GM12878 (cell line): ENCODE data around the gene TRMU. TPM values are rescaled to one million over a fixed set of nuclear protein-coding genes. Genes with fewer than 3 reads are reported as not detected.

Experiments
- BCL11A ChIP-seq: IDR thresholded peaks from 2 replicates; pipeline ENCODE4 v1.6.1; 2011; ENCODE audit warnings: low read depth, low read length
- BRCA1 ChIP-seq: IDR thresholded peaks from 2 replicates; pipeline ENCODE4 v1.6.1; 2011; ENCODE audit warnings: low read depth, low read length, improper control_type of control experiment
- CBFB ChIP-seq: IDR thresholded peaks from 2 replicates; pipeline ENCODE4 v1.6.1; 2016; ENCODE audit warnings: antibody characterized with exemption, low read depth
- CBX5 ChIP-seq: sonication (generic); IDR thresholded peaks from 2 replicates; pipeline ENCODE4 v1.6.1; 2016; ENCODE audit warnings: low read depth, moderate library complexity, mild to moderate bottlenecking, inconsistent platforms
- CTCF ChIP-seq, 3 experiments: IDR thresholded peaks in 2 of 3; conservative IDR thresholded peaks in 1 of 3; 2 replicates each; pipeline ENCODE4 v1.5.1; 2011; ENCODE audit warnings: low read depth in 3 of 3, low read length in 3 of 3, mild to moderate bottlenecking in 3 of 3, control low read depth in 2 of 3, moderate library complexity in 2 of 3, inconsistent platforms in 1 of 3, mixed read lengths in 1 of 3; ENCODE audit not compliant: control insufficient read depth in 2 of 3, insufficient read depth in 1 of 3; ENCODE audit errors: extremely low read depth in 1 of 3
- E4F1 ChIP-seq: fragments of 450-650 bp; IDR thresholded peaks from 2 replicates; pipeline ENCODE4 v1.6.1; 2018; ENCODE audit warnings: borderline replicate concordance, mild to moderate bottlenecking; ENCODE audit not compliant: partially characterized antibody
- FOXK2 ChIP-seq: fragments of 450-650 bp; IDR thresholded peaks from 2 replicates; pipeline ENCODE4 v1.6.1; 2017; ENCODE audit warnings: mild to moderate bottlenecking, moderate library complexity
- GATAD2B ChIP-seq: fragments of 450-650 bp; conservative IDR thresholded peaks from 2 replicates; pipeline ENCODE4 v1.6.1; 2017; ENCODE audit warnings: low read depth, mild to moderate bottlenecking, moderate library complexity
- HDAC6 ChIP-seq: fragments of 200-600 bp; sonication (generic); IDR thresholded peaks from one replicate; pipeline ENCODE4 v1.8.0; 2017; ENCODE audit warnings: antibody characterized with exemption; ENCODE audit not compliant: unreplicated experiment
- IRF3 ChIP-seq: fragments of 450-650 bp; IDR thresholded peaks from 2 replicates; pipeline ENCODE4 v1.6.1; 2014; ENCODE audit warnings: mild to moderate bottlenecking
- JUNB ChIP-seq: IDR thresholded peaks from 2 replicates; pipeline ENCODE4 v1.6.1; 2016; ENCODE audit warnings: antibody characterized with exemption, mild to moderate bottlenecking
- MAX ChIP-seq: IDR thresholded peaks from 2 replicates; pipeline ENCODE4 v1.6.1; 2012; ENCODE audit warnings: low read depth, low read length, improper control_type of control experiment
- NFIC ChIP-seq: IDR thresholded peaks from 2 replicates; pipeline ENCODE4 v1.6.1; 2012; ENCODE audit warnings: low read depth, mild to moderate bottlenecking, inconsistent platforms, low read length, moderate library complexity
- NRF1 ChIP-seq: conservative IDR thresholded peaks from 2 replicates; pipeline ENCODE4 v1.6.1; 2011; ENCODE audit warnings: mild to moderate bottlenecking, low read depth, low read length, improper control_type of control experiment
- POLR2A ChIP-seq: IDR thresholded peaks from 2 replicates; pipeline ENCODE4 v1.6.1; 2011; ENCODE audit warnings: low read depth, mild to moderate bottlenecking, low read length
- PRDM15 ChIP-seq: fragments of 450-650 bp; formaldehyde crosslinking; IDR thresholded peaks from 2 replicates; pipeline ENCODE4 v1.4.0; 2020; ENCODE audit warnings: mild to moderate bottlenecking, moderate library complexity
- RBBP5 ChIP-seq: fragments of 200-600 bp; sonication (generic); conservative IDR thresholded peaks from 2 replicates; pipeline ENCODE4 v1.6.1; 2016
- SMARCA5 ChIP-seq: fragments of 450-650 bp; IDR thresholded peaks from 2 replicates; pipeline ENCODE4 v1.6.1; 2017; ENCODE audit warnings: mild to moderate bottlenecking
- TARDBP ChIP-seq: IDR thresholded peaks from 2 replicates; pipeline ENCODE4 v1.6.1; 2016; ENCODE audit warnings: borderline replicate concordance
- ZBED1 ChIP-seq: IDR thresholded peaks from 2 replicates; pipeline ENCODE4 v1.6.1; 2016; ENCODE audit warnings: borderline replicate concordance
- ZNF622 ChIP-seq: fragments of 450-650 bp; IDR thresholded peaks from 2 replicates; pipeline ENCODE4 v1.6.1; 2017; ENCODE audit warnings: mild to moderate bottlenecking, inconsistent platforms
- polyA plus RNA-seq, 11 experiments: library from polyadenylated mRNA; depleted of rRNA in 4 of 11; unstranded in 6 of 11; stranded (reverse) in 5 of 11; fragments of >200 nt; fragmentation: Nextera tagmentation in 4 of 11; fragmentation: Illumina TruSeq in 1 of 11; extraction: Ambion mirVana in 4 of 11; extraction: Trizol in 1 of 11; gene quantifications; 1 replicate in 1 of 11; 2 replicates in 10 of 11; pipeline versions ENCODE4 v1.2.1 to v1.2.3, GENCODE V29; 2011 to 2016; ENCODE audit warnings: inconsistent platforms in 2 of 11, missing spikeins in 2 of 11, low read depth in 1 of 11
- total RNA-seq, 4 experiments: library from RNA; depleted of rRNA in 3 of 4; stranded (reverse); fragments of >200 nt in 3 of 4; fragmentation: Illumina TruSeq in 1 of 4; extraction: Trizol in 1 of 4; gene quantifications; 2 replicates each; pipeline versions ENCODE4 v1.2.1 to v1.2.3, GENCODE V29; 2013 to 2021

The TRMU gene
- total and polyA plus RNA-seq, 10 of the 15 experiments (the other 5 are each of a cell fraction or from before 2014, with no cell fraction given), result 3.5 to 57.0 (median 44.0) TPM

- TF ChIP-seq NFIC, result no peak
- 0 out of 2 replicates have a peak, but pooled peaks have one; percentile 41 for TF ChIP-seq MAX
- no peak for TF ChIP-seq TARDBP
- no peak for TF ChIP-seq RBBP5
- peak; percentile 57 for TF ChIP-seq E4F1
- TF ChIP-seq CBFB, result no peak
- TF ChIP-seq PRDM15 (CRISPR knock-in tag), result no peak
- peak; percentile 71 for TF ChIP-seq HDAC6
- TF ChIP-seq CBX5, result peak; percentile 58; the same call in 1 of the 2 replicates
- no peak for TF ChIP-seq JUNB
- no peak for TF ChIP-seq ZNF622
- TF ChIP-seq BRCA1, result no peak
- 0 out of 2 replicates have a peak, but pooled peaks have one; percentile 75 for TF ChIP-seq SMARCA5
- no peak for TF ChIP-seq NRF1
- TF ChIP-seq ZBED1, result no peak
- TF ChIP-seq GATAD2B, result peak; percentile 90
- TF ChIP-seq CTCF (IDR thresholded peaks at IDR 0.05 in 2 of 3, conservative IDR thresholded peaks at IDR 0.05 in 1 of 3; ENCODE audit: control insufficient read depth in 2 of 3, extremely low read depth in 1 of 3, insufficient read depth in 1 of 3, low read depth in 3 of 3, low read length in 3 of 3), result no peak
- no peak for TF ChIP-seq FOXK2
- no peak for TF ChIP-seq IRF3
- TF ChIP-seq POLR2A, result peak; percentile 95
- no peak for TF ChIP-seq BCL11A
Observed at GRCh38 chr22:46335201-46336118, at the start of gene TRMU (continued).
